ENCODE results near the gene SMARCA1.

Gene SMARCA1

DNA sequence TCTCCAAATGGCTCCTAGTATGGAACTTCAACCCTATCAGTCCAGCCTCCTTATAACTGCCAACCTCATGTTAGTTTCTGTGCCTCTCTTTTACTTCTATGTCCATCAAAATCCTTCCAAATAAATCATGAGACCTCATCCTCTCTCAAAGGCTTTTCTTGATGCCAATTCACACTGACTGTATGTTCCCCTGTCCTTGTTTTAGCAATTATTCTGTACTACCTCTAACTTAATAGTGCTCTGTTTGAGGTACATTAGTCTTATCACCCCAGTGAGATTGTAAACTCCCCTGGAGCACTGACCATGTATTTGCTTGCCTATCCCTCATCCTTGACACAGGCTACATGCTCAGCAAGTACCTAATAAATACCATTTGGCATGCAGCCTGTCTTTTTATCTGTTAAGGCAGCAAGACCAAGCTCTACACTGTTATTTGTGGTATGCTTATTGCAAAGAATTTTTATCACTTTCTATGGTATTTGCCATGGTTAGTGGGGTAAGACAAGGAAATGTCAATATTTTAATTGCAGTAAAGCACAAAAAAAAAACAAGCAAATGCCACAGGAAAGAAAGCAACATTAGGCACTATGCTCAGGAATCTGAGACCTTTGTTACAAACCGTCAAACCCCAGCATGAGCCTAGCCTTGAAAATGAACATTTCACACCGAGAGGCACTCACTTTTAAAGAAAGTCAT, 119.2 kb downstream of the SMARCA1 start:
- TF ChIP-seq CTCF (conservative IDR thresholded peaks at IDR 0.05) = no peak
- H3K27ac ChIP-seq = peak overlapping the region; percentile 72
